Colon (tissue), 2 donors: ENCODE data around the gene CDH3.
"Not testable (repeated sequence)": the region's sequence is repeated elsewhere in the genome, so short reads cannot be mapped to it uniquely, and the experiment has no call there.

Experiments
- FAIRE-seq: peaks from 2 replicates; lab custom pipeline; 2012; peaks lifted over from hg19 to GRCh38; lab: Jason Lieb, UNC
- donor health status: control.
- donor health status: control.

Gene CDH3

DNA sequence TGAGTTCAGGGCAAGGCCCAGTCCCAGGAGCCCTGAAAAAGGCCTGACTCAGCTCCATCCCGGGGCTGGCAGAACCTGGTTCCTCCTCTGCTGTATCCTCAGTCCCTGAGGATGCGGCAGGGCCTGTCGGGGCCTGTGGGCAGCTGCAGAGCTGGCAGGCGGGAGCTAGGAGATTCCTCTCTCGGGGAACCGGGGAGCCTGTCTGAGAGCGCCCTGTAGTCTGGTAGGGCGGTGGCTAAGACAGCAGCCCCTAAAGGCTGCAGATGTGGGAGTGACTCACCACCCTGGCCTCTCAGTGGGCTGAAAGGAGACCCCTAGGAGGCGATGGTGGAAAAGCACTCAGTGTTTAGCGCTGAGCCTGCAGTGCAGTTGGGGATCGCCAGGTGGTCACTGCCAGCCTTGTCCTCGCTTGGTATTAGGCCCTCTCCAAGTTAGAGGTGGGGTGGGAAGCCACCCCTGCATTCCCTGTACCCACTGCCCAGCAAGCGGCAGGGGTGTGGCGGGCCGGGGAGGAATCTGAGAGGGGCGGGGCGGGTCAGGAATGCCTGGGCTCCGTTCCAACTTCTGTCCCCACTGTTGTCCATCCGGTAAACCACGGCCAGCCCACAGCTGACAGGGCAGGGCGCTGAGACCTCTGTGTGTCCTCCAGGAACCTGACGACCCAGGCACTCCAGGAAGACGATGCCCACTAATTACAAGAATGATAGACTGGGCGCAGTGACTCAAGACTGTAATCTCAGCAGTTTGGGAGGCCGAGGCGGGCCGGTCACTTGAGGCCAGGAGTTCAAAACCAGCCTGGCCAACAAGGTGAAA lies 62.4 kb downstream of the CDH3 start:
- no peak for FAIRE-seq

DNA sequence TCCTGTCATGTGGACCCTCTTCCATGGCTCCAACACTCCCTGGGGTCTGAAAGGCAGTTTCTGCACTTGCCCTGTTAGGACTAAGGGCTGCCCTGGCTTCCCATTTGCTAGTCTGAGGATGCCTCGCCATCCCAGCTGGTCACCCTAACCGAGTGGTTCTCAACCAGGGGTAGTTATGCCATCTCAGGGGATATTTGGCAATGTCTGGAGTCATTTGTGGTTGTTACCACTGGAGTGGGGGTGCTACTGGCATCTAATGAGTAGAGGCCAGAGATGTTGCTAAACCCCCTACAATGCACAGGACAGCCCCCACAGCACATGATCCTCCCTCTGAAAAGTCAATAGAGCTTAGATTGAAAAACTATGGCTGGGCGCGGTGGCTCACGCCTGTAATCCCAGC lies 65.1 kb downstream of the CDH3 start:
- no peak for FAIRE-seq

DNA sequence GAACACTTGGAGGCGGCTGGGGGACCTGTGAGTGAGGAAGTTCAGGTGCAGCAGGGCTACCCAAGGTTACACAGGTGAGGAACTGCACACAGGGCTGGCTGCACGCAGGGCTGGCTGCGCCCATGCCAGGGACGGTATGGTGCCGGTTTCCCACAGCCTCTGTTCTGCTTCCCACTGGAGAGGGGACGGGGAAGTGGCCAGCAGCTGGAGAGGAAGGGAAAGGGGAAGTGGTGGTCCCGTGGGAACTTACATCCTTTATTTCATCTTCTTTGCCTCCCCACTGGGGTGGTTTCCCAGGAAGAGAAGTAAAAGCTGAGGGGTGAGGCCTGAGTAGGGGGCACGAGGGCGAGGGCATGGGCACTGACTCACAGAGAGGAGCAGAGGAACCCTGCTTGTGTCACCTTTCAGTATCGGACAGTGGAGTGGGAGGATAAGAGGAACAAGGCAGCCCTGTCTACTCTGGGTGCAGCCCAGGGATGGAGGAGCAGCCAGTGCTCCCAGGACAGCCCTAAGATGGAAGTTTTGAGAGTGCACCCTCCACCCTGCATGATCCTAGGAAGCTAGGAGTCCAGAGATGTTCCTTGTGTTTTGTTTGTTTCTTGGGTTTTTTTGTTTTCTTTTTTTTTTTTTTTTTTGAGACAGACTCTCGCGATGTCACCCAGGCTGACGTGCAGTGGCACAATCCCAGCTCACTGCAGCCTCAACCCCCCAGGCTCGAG lies 66.5 kb downstream of the CDH3 start:
- no peak for FAIRE-seq

DNA sequence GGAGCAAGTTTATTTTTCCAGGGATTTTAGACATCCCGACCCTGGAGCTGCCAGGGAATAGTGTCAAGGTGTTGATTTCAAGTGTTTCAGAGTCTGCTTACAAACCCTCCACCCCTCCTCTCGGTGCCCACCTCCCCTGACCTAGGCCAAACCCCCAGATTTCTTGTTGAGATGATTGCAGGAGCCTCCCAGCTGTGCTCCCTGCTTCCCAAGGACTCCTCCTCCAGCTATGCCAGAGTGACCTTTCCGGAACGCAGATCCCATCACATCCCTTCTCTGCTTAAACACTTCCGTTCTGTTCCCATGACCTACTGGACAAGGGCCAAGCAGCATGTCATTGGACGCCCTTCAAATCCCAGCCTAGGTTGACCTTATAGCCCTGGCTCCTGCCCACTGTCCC lies 68.3 kb downstream of the CDH3 start:
- no peak for FAIRE-seq

DNA sequence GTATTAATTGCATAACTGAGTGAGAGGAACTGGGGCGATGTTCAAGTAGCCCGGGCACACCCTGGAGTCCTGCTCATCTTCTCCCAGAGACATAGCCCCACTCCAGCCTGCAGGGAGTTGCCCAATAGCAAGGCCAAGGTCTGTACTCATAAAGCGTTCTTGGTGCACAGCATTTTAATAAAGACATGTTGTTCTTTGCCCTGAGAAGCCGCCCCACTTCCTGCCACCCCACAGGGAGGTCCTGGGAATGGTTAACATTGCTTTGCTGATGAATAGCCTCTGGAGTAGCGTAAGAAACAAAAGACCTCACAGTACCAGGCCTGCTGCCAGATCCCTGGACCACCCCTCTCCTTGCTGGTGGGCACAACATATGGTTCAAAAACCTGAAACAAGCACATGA lies 70.4 kb downstream of the CDH3 start:
- no peak for FAIRE-seq

DNA sequence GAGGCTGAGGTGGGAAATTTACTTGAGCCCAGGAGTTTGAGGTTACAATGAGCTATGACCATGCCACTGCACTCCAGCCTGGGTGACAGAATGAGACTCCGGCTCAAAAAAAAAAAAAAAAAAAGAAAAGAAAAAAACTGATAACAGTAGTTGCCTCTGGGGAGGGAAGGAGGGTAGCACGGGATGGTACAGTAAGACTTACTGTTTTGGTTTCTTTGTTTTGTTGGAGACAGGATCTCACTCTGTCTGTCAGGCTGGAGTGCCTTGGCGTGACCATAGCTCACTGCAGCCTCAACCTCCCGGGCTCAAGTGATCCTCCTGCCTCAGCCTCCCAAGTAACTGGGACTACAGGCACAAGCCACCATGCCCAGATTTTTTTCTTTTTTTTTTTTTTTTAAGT lies 71.4 kb downstream of the CDH3 start:
- FAIRE-seq, result not testable (repeated sequence)

DNA sequence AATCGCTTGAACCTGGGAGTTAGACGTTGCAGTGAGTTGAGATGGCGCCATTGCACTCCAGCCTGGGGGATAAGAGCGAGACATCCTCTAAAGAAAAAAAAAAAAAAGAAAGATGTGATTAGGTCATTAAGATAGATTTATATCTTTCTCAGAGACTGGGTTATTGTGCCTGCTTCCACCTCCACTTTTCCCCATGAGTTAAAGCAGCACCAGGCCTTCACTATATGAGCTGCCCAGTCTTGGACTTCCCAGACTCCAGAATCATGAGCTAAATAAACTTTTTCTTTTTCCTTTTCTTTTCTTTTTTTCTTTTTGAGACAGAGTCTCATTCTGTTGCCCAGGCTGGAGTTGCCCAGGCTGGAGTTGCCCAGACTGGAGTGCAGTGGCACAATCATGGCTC lies 72.6 kb downstream of the CDH3 start:
- FAIRE-seq, result no peak

DNA sequence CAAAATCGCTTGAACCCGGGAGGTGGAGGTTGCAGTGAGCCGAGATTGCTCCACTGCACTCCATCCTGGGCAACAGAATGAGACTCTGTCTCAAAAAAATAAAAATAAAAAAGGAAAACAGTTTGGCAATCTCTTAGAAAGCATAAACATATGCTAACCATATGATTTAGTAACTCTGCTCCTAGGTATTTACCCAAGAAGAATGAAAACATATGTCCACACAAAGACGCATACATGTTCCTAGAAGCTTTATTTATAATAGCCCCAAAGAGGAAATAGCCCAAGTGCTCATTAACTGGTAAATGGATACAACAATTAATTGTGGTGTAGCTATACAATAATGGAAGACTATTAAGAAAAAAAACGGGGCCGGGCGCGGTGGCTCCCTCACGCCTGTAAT lies 73.5 kb downstream of the CDH3 start:
- no peak for FAIRE-seq

DNA sequence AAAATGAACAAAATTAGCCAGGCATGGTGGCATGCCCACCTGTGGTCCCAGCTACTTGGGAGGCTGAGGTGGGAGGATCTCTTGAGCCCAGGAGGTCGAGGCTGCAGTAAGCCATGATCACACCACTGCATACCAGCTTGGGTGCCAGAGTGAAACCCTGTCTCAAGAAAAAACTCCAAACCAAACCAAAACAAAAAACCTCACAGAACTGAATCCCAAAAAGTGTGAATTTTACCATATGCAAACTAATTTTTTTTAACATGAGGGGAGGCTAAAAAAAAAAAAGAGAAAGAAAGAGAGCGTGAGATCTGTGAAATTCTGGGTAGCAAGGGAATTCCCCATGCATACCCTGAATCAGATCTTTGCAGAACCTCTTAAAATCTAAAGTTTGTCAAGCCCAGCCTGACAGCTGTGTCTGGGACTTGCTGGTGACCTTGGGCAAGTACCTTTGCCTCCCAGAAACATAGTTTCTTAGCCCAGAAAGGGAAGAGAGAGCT lies 74.9 kb downstream of the CDH3 start:
- no peak for FAIRE-seq

DNA sequence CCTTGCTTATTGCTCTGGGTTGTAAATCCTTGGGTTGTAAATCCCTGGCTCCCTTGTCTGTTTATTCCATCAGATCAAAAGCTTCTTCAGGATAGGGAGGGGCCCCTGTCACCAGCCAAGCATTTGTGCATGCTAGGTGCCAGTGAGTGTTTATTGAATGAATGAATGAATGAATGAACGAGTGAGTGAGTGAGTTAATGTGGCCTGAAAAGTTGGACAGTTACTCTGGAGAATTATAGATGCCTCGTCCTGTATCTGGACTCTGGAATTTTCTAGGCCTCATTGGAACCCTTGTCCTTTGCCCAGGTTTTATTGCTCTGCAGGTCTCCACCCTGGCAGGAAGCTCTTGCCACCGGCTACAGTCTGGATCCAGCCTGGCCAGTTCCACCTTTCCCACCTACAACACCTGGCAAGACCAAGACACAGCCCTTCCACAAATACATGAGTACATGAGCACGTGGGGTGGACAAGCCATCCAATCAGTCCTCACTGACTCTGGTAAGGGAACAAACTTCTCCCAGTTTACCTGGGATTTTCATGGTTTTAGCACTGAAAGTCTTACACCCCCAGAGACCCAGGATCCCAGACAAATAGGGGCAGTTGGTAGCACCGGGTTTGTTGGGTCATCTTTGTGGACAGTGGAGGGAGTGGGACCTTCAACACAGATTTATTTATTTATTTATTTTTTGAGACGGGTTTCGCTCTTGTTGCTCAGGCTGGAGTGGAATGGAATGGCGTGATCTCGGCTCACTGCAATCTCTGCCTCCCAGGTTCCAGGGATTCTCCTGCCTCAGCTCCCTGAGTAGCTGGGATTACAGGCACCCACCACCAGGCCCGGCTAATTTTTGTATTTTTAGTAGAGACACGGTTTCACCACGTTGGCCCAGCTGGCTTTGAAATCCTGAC lies 77.3 kb downstream of the CDH3 start:
- FAIRE-seq, result no peak

DNA sequence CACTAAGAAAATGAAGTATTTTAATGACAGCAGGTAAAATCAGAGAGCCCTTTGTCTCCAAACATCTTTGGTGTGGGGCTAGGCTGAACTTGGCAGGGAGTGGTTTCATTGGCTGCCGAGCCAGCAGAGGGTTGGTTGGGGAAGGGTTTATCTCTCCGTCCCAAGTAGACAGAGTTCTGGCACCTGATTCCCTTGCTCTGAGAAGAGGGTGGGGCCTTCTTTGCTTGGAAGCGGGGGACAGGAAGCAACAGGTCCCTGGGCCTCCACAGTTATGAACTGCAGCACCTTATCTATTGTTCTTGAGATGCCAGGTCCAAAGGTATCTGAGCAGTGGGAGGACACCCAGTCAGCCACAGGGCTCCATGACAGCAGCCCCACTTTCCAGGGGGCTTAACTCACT lies 79.7 kb downstream of the CDH3 start:
- no peak for FAIRE-seq

DNA sequence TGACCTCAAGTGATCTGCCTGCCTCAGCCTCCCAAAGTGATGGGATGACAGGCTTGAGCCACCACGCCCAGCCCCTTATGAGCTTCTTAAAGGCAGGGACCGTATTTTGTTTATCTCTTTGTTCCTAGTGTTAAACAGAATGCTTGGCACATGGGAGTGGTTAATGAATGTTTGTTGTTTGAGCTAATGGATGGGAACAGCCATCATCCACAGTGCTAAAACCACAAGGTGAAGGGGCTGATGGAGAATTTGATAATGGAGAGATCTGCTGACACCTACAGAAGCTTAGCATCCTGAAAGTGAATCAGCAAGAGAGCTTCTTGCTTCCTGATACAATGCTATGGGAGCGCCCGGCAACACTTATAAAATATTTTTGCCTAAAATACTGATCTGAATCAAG lies 83.4 kb downstream of the CDH3 start:
- no peak for FAIRE-seq

DNA sequence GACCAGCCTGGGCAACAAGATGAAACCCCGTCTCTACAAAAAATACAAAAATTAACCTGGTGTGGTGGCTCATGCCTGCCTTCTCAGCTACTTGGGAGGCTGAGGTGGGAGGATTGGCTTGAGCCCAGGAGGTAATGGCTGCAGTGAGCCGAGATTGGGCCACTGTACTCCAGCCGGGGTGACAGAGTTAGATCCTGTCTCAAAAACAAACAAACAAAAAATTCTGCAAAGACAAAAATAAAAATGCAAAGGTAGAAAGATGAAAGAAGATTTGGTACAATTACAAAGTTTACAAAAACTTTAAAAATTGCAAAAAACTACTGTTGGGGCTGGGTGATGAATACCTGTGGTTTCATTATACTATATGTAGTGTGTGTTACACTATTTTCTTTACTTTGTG lies 86.5 kb downstream of the CDH3 start:
- no peak for FAIRE-seq

DNA sequence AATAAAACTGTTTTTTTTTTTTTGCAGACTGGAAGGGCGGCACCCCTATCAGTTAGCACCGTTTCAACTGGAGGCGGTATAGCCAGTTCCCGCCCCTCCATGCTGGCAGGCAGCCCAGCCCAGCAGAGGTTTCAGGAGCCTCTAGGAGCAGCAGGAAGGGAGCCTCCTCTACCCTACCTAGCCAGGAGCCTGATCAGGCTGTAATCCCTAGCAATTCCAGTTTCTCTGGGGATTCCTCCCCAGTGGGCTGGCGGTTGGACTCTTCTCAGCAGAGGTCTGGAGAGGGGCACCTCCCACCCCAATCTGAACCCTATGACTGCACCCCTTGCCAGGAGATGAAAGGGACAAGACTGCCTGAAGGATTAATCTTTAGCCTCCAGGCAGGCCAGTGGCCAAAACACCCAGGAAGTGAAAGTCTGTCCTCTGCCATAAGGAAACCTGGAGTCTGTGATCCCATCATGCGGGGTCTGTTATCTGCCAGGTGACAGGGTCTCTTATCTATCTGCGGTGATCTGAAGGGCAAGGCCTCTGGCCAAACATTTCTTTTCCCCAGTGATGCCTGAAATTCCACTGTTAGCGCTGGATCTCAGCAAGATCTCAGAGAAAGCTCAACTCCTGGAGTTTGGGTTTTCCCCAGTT lies 87.1 kb downstream of the CDH3 start:
- no peak for FAIRE-seq

DNA sequence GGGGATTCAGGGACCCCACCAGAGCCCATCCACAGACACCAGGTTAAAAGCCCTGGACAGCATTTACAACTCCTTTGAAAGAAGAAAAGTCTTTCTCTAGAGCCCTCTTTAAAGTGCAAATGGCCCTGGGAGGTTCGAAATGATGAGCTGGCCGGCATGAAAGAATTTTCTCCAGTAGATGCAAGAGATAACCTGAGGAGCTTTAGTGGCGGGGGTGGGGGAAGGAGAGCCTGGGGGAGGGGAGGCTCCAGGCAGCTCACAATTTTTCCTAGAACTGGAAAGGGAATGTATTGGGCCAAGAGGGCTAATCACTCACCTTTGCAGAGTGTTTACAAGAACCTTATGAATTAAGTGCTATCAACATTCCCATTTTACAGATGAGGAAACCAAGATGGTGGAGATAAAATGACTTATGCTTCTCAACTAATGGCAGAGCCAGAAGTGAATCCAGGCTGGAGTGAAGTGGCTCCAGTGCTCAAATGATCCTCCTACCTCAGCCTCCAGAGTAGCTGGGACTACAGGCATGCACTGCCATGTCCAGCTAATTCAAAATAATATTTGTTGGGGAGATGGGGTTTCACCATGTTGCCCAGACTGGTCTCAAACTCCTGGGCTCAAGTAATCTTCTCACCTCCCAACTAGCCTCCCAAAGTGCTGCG lies 87.8 kb downstream of the CDH3 start:
- FAIRE-seq, result no peak

DNA sequence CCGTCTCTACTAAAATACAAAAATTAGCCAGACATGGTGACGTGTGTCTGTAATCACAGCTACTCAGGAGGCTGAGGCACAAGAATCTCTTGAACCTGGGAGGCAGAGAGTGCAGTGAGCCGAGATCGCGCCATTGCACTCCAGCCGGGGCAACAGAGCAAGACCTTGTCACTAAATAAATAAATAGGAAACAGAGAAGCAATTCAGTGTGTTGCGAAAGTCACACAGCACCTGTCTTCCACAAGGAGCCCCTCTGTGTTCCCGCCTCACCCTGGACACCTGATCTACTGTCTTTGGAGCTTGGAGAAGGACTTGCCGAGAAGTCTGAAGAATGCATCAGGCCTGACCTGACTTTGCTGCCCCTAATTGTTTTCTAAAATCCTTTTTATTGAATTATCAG lies 88.5 kb downstream of the CDH3 start:
- FAIRE-seq, result no peak

DNA sequence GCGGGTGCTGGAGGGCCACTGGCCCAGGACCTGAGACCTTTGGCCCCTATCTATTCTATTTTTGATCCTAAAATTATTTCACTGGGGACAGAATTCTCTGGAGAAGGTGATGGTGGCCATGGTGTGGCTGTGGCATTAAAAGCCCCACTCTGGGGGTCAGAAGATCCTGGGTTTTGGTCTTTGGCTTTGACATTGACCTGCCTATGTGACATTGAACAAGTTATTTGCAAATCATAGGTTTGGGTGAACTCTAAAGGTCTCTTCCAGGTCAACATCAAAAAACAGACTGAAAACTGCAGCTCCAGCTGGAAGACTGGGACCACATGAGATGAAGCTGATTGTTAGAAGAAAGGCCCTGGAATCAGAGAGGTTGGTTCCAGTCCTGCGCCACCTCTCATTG lies 89.7 kb downstream of the CDH3 start:
- FAIRE-seq, result no peak

DNA sequence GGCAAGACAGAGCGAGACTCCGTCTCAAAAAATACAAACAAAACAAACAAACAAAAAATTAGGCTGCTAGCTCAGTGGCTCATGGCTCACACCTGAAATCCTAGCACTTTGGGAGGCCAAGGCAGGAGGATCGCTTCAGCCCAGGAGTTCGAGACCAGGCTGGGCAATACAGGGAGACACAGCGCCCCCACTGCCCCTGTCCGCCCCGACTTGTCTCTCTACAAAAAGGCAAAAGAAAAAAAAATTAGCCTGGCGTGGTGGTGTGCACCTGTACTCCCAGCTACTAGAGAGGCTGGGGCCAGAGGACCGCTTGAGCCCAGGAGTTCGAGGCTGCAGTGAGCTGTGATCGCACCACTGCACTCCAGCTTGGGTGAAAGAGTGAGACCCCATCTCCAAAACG lies 91.5 kb downstream of the CDH3 start:
- no peak for FAIRE-seq

DNA sequence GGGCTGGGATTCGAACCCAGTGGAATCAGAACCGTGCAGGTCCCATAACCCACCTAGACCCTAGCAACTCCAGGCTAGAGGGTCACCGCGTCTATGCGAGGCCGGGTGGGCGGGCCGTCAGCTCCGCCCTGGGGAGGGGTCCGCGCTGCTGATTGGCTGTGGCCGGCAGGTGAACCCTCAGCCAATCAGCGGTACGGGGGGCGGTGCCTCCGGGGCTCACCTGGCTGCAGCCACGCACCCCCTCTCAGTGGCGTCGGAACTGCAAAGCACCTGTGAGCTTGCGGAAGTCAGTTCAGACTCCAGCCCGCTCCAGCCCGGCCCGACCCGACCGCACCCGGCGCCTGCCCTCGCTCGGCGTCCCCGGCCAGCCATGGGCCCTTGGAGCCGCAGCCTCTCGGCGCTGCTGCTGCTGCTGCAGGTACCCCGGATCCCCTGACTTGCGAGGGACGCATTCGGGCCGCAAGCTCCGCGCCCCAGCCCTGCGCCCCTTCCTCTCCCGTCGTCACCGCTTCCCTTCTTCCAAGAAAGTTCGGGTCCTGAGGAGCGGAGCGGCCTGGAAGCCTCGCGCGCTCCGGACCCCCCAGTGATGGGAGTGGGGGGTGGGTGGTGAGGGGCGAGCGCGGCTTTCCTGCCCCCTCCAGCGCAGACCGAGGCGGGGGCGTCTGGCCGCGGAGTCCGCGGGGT lies 92.1 kb downstream of the CDH3 start, which contains the start of gene CDH1:
Gene CDH1 (plus strand): TSS at position 247 of the 684 bp plus-strand sequence. CDS start 124 bp downstream, at position 371.
- FAIRE-seq, result no peak

DNA sequence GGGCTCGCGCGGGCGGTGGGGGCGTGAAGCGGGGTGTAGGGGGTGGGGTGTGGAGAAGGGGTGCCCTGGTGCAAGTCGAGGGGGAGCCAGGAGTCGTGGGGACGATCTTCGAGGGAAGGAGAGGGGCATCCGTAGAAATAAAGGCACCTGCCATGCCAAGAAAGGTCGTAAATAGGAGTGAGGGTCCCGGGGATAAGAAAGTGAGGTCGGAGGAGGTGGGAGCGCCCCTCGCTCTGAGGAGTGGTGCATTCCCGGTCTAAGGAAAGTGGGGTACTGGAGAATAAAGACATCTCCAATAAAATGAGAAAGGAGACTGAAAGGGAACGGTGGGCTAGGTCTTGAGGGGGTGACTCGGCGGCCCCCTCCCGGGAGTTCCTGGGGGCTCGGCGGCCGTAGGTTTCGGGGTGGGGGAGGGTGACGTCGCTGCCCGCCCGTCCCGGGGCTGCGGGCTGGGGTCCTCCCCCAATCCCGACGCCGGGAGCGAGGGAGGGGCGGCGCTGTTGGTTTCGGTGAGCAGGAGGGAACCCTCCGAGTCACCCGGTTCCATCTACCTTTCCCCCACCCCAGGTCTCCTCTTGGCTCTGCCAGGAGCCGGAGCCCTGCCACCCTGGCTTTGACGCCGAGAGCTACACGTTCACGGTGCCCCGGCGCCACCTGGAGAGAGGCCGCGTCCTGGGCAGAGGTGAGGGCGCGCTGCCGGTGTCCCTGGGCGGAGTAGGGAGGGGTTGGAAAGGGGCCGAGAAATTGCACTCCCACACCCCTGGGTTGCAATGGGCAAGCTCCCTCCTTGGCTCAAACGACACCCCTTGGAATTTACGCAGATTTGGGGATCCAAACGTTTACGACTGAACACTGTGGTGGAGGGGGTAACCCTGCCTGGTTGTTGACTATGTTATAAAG lies 92.9 kb downstream of the CDH3 start:
- FAIRE-seq, result no peak
